Nephron progenitor cell (in vitro differentiated cells): ENCODE measurements around the gene SURF2.

ENCODE experiments used
- DNase-seq: peaks from one replicate; pipeline ENCODE4 v3.0.0; 2021
- H3K27ac Mint-ChIP-seq: 2 replicates; pipeline ENCODE4 v1.8.0; 2021; ENCODE audit warnings: mild to moderate bottlenecking, moderate library complexity, mixed read lengths
- H3K27me3 Mint-ChIP-seq: 2 replicates; pipeline ENCODE4 v1.8.0; 2021; ENCODE audit warnings: mild to moderate bottlenecking, low read depth, mixed read lengths; ENCODE audit not compliant: poor library complexity
- H3K36me3 Mint-ChIP-seq: 2 replicates; pipeline ENCODE4 v1.8.0; 2021; ENCODE audit warnings: low read depth, mixed read lengths
- H3K4me1 Mint-ChIP-seq: 2 replicates; pipeline ENCODE4 v1.8.0; 2021; ENCODE audit warnings: mixed read lengths
- H3K4me3 Mint-ChIP-seq: 2 replicates; pipeline ENCODE4 v1.8.0; 2021; ENCODE audit warnings: mild to moderate bottlenecking, moderate library complexity, mixed read lengths
- H3K9me3 Mint-ChIP-seq: 2 replicates; pipeline ENCODE4 v1.8.0; 2021; ENCODE audit warnings: mild to moderate bottlenecking, moderate library complexity, mixed read lengths
- TF ChIP-seq, protein P1 (sequence below): fragments of 200-600 bp; sonication (generic); IDR thresholded peaks from 2 replicates; pipeline ENCODE4 v1.5.0; 2021; ENCODE audit warnings: antibody characterized with exemption

Gene SURF2

GRCh38 chr9:133344979-133345378 is 11.4 kb upstream of the SURF2 start:
- no peaks in the 10 kb centered on the region for H3K27me3 Mint-ChIP-seq
- H3K4me1 Mint-ChIP-seq, result peaks cover 30% of the 10 kb centered on the region
- H3K4me3 Mint-ChIP-seq, result no peak overlapping the region

DNA sequence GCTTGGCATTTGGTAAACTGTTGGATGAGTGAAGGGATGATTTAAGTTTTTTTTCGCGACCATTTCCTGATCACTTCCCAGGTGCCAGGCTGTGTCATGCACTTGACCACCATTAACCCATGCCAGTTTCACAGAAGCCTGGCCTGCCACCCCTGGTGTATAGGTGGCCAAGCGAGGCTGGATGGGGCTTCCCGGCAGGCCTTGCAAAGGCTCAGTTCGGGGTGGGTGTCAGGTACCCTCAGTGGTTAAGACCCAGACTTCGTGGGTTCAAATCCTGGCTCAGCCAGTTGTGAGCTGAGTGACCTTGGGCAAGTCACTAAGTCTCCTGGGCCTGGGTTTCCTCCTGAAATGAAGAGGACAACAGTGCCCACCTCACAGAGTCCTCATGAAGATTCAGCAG is 10.8 kb upstream of the SURF2 start:
- H3K4me1 Mint-ChIP-seq, result peaks cover 36% of the 10 kb centered on the region
- DNase-seq, result no peak

More at GRCh38 chr9:133344979-133345378, 11.4 kb upstream of the SURF2 start:
- H3K27ac Mint-ChIP-seq, result no peak overlapping the region
- TF ChIP-seq, protein P1, sequence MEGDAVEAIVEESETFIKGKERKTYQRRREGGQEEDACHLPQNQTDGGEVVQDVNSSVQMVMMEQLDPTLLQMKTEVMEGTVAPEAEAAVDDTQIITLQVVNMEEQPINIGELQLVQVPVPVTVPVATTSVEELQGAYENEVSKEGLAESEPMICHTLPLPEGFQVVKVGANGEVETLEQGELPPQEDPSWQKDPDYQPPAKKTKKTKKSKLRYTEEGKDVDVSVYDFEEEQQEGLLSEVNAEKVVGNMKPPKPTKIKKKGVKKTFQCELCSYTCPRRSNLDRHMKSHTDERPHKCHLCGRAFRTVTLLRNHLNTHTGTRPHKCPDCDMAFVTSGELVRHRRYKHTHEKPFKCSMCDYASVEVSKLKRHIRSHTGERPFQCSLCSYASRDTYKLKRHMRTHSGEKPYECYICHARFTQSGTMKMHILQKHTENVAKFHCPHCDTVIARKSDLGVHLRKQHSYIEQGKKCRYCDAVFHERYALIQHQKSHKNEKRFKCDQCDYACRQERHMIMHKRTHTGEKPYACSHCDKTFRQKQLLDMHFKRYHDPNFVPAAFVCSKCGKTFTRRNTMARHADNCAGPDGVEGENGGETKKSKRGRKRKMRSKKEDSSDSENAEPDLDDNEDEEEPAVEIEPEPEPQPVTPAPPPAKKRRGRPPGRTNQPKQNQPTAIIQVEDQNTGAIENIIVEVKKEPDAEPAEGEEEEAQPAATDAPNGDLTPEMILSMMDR, result no peak
- DNase-seq, result no peak
- peaks cover 40% of the 10 kb centered on the region for H3K36me3 Mint-ChIP-seq
- H3K9me3 Mint-ChIP-seq, result no peaks in the 10 kb centered on the region

GRCh38 chr9:133346021-133346785 is 10.1 kb upstream of the SURF2 start:
- H3K4me3 Mint-ChIP-seq, result peak overlapping the region; percentile 97
- no peak for DNase-seq
- H3K9me3 Mint-ChIP-seq, result no peaks in the 10 kb centered on the region
- peaks cover 43% of the 10 kb centered on the region for H3K36me3 Mint-ChIP-seq
- H3K27ac Mint-ChIP-seq, result no peak overlapping the region
- TF ChIP-seq, protein P1, result no peak
- no peaks in the 10 kb centered on the region for H3K27me3 Mint-ChIP-seq
- peaks cover 37% of the 10 kb centered on the region for H3K4me1 Mint-ChIP-seq

More for the DNA sequence above, 10.8 kb upstream of the SURF2 start:
- H3K36me3 Mint-ChIP-seq, result peaks cover 40% of the 10 kb centered on the region
- no peaks in the 10 kb centered on the region for H3K27me3 Mint-ChIP-seq
- H3K4me3 Mint-ChIP-seq, result no peak overlapping the region
- H3K27ac Mint-ChIP-seq, result no peak overlapping the region
- TF ChIP-seq, protein P1, result no peak
- H3K9me3 Mint-ChIP-seq, result no peaks in the 10 kb centered on the region

DNA sequence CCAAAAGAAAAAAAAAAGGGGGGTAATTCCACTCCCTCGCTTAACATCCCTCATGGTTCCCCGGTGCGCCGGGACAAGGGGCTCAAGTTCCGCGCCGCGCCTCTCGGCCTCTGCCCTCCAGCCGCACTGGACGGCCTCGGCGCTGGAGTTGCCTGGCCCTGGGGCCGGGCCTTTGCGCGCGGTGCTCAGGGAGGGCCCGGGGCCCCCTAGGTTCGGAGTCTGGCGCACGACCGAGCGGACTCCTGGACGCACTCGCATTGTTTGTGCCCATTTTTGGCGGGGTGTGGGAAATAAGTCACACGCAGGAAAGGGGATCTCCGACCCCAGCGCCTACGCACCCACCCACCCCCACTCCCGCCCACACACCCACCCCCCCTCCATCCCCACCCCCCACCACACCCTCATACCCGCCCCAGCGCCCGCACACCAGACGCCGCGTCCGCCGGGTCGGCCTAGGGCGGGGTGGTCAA is 8.8 kb upstream of the SURF2 start:
- DNase-seq, result peak; percentile 59
- TF ChIP-seq, protein P1, result no peak
- Mint-ChIP-seq H3K4me3 (peak overlapping the region; percentile 97), H3K27me3 (no peaks in the 10 kb centered on the region), H3K4me1 (peaks cover 37% of the 10 kb centered on the region), H3K36me3 (peaks cover 56% of the 10 kb centered on the region), H3K9me3 (no peaks in the 10 kb centered on the region), H3K27ac (no peak overlapping the region)

DNA sequence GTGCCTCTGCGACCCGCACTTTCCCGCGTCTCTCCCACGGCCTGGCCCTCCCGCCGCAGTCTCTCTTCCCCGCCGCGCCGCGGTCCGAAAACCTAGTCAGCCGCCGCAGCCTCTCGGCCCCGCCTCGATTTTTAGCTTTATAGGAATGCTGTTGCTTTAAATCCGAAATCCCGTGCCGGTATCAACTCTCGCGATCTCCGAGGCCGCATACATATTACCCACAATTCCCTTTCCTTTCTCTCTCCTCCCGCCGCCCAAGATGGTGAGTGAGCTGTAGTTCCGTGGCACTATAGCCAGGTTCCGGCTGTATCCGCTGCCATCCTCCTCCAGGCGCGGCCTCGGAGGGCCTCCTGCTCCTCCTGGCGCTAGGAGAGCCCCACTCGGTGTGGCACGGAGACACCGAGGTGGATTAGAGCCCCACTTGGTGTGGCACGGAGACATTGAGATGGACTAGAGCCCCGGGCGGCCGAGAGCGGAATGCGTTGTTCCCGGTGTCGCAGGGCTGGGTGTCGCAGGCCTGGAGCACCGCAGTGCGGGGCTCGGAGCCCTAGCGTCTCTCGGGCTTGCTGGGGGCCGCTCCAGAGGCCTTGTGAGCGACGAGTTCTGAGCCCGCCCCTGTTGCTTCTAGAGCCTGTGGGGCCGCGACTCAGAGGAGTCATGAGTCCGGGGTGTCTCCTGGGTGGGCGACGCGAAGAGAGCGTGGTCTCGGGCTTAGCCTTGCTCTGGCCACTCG is 8.2 kb upstream of the SURF2 start, which contains the start of the genes MED22 and RPL7A:
TSS of gene MED22 (minus strand) at position 147 of the 733 bp plus-strand sequence. CDS start 1,469 bp downstream, outside the sequence.
TSS of gene RPL7A (plus strand) at position 234 of the 733 bp plus-strand sequence. CDS start at position 260, 26 bp downstream.
- H3K4me3 Mint-ChIP-seq, result peak within 1 kb of the TSS; percentile 97
- peaks cover 60% of the 10 kb centered on the region for H3K36me3 Mint-ChIP-seq
- no peaks in the 10 kb centered on the region for H3K9me3 Mint-ChIP-seq
- H3K27me3 Mint-ChIP-seq, result no peaks in the 10 kb centered on the region
- peaks cover 37% of the 10 kb centered on the region for H3K4me1 Mint-ChIP-seq
- peak; percentile 93 for DNase-seq
- H3K27ac Mint-ChIP-seq, result peak within 1 kb of the TSS; percentile 100
- TF ChIP-seq, protein P1, result no peak
